ENCODE data around the gene RAB30. TPM values are rescaled to one million over a fixed set of nuclear protein-coding genes. Genes with fewer than 3 reads are reported as not detected.
"Not testable (repeated sequence)": the region's sequence is repeated elsewhere in the genome, so short reads cannot be mapped to it uniquely, and the experiment has no call there.

RAB30 gene
- total RNA-seq, 1 experiment from 2014 or later: 1.1 TPM

DNA sequence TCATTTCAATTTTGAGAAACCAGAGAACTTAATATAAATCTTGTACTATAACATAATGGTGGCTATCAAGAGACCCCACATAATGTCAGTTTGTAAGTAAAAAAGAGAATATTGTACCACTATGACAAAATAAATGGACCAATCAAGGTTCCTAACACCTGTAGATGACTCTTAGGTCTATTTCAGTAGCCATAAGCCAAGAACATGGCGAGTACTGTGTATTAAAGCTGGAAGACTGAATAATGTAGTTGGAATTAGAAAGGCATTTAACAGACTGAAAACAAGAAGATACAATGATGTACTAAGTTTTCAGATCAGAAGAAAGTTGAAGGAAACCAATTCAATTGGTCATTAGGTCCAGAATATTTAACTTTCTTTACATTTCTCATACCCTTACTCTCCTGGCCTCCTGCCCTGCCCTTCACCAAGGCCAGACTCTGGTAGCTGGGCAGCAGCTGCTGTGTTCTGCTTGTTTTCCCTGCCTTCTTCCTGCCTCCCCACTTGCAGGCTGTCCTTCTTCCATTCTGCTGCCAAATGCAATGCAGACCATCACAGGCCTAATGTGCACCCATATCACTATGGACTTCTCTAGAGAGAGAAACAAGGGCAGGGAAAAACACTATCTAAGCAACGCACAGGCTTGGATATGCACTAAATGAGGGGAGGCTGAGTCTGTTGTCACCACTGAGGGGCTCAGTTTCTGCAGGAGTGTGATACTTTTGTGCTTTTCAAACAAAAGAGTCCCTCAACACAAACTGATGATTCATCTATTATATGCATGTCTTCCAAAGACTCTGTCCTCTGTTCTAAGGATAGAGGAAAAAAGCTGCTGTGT, 60.1 kb downstream of the RAB30 start:
- DNase-seq (ENCODE audit: low spot score): no peak

DNA sequence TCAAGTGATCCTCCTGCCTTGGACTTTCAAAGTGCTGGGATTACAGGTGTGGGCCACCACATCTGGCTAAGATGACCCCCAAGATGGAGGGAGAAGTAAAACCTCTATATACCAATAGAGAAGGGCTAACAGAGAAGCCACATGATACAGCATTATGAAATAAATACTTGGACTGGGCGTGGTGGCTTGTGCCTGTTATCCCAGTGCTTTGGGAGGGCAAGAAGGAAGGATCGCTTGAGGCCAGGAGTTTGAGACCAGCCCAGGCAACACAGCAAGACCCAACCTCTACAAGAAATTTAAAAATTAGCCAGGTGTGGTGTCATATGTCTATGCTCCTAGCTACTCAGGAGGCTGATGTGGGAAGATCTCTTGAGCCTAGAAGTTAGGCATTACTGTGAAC, 61.7 kb downstream of the RAB30 start:
- no peak for DNase-seq (ENCODE audit: low spot score)

DNA sequence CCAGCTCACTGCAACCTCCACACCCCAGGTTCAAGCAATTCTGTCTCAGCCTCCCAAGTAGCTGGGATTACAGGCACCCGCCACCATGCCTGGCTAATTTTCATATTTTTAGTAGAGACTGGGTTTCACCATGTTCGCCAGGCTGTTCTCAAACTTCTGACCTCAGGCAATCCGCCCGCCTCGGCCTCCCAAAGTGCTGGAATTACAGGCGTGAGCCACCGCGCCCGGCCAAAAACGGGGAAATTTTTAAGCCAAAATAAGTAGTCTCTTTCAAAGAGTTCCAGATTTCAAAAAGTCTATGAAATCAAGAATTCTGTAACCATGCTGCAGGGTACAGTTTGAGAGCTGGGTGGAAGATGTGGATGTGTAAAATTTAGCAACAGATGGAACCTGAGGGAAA, 62.6 kb downstream of the RAB30 start:
- DNase-seq (ENCODE audit: low spot score): not testable (repeated sequence)

DNA sequence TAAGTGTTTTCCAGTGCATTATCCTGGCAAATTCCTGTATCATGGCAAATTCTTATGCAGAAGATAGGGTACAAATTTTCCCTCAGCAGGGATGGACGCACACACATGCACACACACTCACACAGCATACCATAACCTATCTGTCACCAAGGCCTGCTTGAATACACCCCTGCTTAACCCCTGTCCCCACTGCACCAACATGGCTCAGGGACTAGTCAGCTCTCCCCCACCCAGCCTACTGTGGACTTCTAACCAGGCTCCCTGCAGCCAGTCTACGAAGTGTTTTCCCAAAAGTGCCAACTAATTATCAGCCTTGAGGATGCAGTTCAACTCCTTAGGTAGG, 63.1 kb downstream of the RAB30 start:
- DNase-seq (ENCODE audit: low spot score): no peak

DNA sequence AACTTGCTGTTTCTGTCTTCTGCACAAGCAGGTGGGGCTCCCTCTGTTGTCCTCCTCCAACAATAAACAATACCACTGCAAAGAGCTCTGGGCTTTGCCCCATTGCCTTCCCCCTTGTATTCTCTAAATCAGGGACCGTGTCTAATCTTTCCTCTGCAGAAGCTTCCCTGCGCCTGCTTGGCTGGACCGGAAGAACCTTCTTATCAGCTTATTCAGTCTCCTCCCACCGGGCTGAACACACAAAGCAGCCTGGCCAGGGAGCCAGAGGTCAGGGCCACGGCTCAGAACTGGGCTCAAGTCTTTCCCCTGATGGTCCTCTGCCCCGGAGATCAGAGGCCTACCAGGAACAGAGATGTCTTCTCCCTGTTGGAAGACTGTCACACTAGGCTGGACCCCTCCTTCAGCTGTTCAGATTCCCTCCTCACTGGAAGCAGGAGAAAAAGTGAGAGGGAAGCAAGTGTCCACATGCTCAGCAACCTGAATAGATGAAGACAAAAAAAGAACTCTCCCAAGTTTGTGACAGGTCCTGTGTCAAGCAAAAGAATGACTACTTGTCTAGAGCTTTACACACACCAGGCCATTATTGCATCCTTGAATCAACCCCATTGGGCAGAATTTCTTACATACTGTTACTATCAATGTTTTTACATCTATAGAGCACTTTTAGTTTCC, 63.7 kb downstream of the RAB30 start:
- DNase-seq (ENCODE audit: low spot score): peak; percentile 38

DNA sequence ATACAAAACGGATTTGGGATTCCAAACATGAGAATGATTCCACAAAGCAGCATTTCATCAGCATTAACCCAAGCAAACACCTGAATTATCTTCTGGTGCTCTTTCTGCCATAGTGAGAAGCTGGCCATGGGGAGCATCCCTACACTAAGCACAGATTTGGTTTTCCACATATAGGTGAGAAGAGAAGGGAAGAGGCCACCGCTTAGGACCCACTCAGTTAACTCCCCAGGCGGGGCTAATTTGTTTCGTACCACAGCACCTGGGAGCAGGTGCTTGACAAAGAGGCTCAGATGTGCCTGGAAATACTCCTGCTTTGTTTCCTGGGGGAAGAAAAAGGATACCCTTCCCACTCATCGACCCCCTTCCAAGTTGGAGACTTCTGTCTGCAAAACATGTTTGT, 64.2 kb downstream of the RAB30 start:
- no peak for DNase-seq (ENCODE audit: low spot score)

DNA sequence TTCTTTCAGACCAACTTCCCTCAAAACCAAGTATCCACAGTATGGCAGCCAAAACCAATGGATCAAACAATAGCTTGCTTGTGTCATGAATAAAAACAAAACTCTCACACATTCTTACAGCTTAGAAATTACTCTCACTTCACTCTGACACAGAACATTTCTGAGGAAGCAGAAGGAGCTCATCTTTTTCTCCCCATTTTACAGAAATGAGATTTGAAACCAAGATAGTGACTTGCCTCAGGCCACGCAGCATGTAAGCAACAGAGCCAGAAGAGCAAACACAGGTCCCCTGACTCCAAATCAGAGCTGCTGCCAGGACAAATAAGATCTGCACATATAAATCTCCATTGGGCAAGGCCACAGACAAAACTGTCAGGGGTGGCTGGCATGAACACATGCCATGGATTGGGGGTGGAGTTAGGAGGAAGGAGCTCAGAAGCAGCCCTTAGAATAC, 64.8 kb downstream of the RAB30 start:
- no peak for DNase-seq (ENCODE audit: low spot score)

DNA sequence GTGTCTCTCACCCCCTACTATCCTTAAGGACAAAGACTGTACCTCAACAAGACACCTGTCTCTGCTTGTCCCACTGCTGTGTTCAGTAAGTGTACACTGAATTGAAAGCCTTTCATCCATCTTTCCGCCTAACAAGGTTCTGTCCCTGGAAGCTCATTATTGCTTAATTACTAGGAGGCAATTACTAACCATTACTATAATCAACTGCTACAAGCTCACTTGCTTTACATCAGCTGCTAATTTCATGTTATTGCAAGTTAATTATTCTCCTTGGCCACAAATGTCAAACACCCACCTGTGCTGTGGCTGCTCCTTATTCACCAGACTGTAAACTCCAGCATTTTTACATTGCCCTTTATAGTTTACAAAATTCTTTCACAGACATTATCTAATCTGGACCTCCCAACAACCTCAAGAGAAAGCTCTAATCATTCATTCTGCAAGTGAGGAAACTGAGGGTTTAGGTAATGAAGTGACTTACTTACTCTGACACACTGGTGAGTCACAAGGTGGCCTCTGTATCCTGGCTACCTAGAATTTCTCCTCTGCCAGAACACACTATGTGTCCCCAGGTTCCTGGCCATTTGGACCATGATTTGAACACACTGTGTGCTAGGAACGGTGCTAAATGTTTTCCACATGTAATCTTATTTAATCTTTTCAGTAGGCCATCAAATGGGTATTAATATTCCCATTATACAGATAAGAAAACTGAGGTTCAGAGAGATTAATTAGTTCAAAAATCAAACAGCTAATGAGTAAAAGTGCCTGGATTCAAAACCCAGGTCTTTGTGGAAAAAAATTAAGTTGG, 66.7 kb downstream of the RAB30 start:
- DNase-seq (ENCODE audit: low spot score): no peak

DNA sequence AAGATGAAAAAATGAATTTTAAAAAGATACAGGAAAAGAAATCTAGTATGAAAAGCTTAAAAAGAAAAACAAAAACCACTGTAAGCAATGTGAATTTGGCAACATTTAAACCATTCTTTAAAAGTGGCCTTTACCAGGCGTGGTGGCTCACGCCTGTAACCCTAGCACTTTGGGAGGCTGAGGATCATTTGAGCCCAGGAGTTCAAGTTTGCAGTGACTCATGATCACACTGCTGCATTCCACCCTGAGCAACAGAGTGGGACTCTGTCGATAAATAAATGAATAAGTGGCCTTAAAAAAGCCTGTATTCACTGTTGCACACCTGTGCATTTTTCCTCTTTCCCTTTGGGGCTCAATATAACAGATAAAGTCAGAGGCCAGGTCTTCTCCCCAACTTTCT, 69.2 kb downstream of the RAB30 start:
- no peak for DNase-seq (ENCODE audit: low spot score)

DNA sequence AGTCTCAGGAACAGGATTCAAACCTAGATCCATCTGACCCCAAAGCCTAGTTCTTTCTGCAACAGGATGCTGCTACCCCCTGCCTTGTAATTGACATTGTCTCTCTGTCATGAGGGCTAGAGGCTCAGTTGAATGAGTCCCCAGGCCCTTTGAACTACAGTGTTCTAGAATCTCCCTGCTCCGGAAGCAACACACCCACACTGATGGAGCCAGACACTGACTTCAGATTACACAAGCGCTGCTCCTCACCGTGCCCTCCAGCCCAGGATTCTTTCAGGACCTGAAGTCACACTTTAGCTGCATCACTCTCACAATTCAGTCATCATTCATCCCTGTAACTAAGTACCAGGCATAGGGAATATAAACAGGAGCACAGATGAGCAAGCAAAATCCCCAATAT, 69.6 kb downstream of the RAB30 start:
- no peak for DNase-seq (ENCODE audit: low spot score)

DNA sequence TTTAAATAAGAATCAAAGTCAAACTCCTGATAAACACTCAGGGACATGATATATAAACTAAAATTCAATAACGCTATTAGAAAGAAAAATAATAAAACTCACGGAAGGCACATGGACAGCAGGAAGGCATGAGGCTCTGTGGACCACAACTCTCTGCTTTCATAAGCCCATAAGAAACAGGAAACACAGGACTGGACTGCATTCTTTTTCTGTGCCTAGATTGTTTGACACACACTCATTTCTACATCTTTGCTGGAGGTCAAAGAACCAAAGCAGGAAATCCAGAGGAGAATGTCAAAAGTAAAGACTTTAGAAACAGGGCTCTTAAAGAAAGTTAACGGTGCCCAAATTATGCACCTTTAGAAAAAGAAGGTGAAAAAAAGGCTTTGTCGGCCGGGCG, 71.3 kb downstream of the RAB30 start:
- DNase-seq (ENCODE audit: low spot score): no peak

DNA sequence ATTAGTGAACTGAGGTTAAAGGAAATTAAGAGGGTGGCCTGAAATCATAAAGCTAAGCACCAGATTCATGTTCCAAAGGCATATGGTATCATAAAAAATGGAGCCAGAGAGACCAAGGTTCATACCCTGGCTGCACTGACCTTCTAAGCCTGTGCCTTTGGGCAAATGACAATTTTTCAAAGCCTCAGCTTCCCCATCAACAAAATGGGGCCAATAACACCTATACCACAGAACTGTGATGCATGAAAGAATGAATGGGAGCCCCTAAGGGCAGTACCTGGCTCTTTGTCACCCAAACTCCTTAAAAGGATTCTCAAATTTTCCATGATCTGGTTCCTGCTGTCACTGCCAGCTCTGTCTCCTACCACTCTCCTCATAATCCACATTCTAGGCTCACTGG, 72.5 kb downstream of the RAB30 start:
- no peak for DNase-seq (ENCODE audit: low spot score)

DNA sequence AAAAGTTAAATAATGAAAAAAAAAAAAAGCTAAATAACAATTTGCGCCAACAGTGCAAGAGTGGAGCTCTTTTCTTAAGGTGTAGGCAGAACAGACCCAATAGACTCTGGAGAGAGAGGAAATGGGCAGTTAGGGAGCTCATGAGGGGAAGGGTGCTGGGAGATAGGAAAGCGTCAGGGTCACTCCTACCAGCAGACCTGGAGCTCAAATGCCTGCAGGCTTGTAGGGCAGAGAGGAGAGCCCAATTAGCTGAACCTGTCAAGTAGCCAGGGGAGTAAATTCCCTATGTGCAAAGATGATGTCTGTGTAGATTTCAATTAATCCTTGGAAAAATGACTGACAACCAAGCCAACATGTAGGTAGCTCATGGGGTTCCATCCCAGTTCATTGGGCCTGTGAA, 73.0 kb downstream of the RAB30 start:
- no peak for DNase-seq (ENCODE audit: low spot score)

DNA sequence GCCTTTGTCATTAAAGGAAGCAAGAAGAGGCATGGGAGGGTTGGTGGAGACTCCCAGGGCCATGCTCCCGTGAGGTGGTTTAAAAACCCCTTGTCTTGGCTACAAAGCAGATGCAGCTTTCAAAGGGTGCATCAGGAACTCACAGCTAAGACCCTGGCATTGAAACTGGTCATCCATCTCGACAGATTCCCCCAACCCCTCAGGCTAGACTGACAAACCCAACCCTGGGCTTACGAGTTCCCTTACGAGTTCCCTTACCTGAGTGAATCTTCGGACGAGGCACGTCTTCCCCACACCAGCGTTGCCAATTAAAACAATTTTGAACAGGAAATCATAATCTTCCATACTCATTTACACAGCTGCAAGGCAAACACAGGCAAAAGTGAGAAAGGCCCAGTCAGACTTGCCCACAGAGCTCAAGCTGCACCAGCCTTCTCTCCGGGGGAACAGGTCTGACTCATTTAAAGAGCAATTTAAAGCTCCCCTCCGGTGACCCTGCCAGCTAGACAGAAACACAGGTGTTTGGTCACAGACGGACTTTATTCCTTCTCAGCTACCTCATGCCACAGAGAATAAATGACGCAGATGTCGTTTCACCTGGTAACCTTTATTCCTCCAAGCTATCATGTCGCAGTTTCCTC, 74.6 kb downstream of the RAB30 start:
- peak; percentile 59 for DNase-seq (ENCODE audit: low spot score)

DNA sequence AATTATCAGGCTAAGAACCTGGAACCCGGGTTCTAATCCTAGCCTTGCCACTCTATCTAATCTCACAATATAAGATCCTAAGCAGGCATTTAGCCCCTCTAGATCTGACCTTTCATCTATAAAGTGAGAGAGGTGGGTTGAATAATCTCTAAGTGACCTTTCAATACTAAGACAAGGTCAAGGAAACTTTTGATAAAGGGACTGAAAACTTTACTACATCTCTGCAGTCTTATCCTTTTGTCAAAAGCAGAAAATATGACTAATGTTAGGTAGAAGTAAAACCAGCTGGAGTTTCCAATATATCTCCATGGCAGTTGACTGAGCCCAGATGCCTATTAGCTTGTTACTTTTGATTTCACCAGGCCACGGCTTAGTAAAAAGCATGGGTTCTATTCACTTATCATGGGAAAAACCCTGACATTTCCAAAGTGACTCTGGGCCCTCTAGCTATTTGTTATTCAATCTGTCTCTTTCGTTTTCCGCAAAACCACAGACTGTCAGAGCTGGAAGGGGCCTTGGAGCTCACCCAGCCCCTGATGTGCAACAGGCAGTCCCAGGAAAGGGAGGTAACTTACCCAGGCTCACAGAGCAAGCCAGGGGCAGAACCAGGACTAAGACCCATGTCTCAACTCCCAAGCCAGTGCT, 75.8 kb downstream of the RAB30 start:
- no peak for DNase-seq (ENCODE audit: low spot score)

DNA sequence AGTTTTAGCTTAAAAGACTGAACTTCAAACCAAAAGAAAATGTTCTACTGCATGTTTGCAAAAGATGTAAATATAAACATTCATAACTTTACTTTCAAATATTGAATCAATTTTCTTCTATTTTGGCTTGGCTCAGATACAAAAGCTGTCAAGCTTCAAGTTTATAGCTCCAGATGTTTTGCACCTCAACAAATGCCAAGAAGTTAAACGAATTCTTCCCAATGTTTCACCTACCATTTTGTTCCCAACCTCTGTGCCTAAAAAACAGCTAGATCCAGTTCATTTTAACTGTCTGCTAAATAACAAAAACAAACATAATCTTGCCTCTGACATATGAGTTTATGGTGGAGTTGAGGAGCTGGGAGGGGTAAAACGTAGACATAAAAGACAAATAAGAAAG, 76.5 kb downstream of the RAB30 start:
- DNase-seq (ENCODE audit: low spot score): no peak

DNA sequence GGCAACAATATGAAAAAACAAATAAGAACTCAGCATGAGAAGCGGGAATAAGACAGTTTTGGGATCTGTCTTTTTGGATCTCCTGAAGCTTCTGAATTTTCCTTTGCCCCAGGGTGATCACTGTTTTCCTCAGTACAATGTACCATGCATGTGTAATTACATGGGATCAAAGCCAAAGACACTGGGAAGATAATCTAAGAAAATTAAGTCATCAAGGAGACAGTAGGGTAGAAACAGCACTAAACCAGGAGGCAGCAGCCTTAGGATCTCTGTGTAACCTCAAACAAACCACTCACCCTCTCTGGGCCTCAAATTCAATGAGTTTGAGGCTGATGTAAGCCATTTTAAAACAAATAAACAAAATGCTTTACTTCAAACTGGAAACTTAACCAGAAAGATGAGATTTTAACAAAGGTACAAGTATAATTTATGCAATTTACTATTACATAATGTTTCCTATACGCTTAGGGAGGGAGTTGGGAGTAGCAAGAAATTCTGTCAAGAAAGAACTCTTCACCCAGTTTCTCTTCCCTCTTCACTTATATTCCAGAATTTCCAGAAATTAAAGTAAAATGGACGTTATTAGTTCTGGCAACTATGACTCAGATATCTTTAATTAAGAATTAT, 77.0 kb downstream of the RAB30 start:
- no peak for DNase-seq (ENCODE audit: low spot score)

DNA sequence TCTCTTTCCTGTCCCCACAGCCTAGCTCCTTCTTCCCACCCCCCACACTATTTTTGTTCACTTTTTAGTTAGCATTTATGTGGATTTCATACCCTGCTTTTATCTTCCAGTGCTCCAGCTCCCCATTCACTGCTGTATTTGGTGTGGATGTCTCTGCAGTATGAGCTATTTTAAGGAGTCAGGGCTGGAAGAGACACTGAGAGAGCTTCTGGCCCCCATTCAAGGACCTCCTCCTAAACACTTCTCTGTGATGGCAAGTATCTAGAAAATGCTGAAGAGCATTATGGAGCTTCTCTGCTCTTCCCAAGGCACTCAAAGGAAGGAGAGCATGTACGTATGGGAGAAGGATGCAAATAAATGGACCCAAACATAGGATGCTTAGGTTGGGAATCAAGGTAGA, 79.5 kb downstream of the RAB30 start:
- DNase-seq (ENCODE audit: low spot score): no peak

DNA sequence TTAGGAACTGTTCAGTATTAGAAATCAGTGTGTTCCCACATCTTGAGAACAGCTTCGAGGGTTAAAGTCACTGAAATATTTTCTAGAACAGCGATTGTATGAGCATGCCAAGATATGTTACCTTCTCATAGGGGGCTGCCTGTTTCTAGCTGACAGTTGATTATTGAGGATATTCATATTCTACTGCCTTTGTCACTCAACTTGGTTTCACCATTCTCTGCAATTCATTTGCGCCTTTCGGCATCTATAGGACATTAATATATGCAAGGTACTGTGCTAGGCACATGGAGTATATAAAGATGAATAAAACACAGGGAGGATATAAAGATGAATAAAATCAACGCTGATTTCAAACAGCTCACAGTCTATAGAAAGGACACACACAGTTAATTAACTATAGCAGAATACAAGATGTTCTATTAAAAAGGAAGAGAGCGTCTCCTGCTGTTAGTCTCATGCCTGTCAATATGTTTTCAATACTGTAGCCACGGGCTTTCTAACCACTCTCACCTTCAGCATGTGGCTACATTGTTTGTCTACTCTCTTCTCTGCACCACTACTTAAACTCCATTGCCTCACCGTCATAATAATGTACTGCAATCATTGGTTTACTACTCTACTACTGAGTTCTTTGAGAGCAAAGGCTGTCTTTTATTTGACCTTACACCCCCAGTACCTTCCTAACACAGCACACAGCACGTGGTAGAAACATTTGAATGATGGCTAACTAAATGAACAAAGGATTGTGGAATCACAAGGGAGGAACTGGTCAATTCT, 81.9 kb downstream of the RAB30 start:
- no peak for DNase-seq (ENCODE audit: low spot score)

DNA sequence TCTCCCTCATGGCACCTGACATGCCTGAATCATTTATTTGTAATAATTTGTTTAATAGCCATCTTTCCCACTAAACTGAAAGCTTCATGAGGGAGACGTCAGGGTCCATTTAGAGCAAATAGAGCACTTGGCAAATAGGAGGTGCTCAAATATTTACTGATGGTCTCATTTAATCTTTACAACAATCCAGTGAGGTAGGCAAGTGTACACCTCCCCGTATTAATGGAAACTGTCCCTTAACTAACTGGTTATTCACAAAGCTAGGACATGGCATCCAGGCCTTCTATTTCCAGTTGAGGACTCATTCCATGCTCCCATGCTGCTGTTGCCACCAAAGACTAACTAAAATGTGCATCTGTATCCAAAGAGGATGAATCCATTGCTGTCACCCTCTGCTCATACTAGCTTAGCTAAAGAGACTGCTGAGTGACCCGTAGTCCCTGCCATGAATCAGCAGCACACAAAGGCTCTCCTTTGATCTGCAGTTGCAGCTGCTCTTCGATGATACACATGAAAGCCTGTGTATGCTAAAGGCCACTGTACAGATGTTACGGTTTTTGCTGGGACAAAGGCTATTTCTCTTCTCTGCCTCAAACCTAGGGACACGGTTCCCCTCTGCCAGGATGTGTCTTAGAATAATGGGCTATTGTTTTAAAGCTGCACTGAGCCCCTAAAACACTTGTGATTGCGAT, 82.6 kb downstream of the RAB30 start:
- no peak for DNase-seq (ENCODE audit: low spot score)

Measured in HT-29 (cell line).